Spleen (tissue), 11 donors: ENCODE results near the gene SFXN2. TPM values are rescaled to one million over a fixed set of nuclear protein-coding genes. Genes with fewer than 3 reads are reported as not detected.

Source experiments
- DNase-seq: peaks from one replicate; pipeline ENCODE4 v3.0.0-alpha.2; 2020
- H3K27ac ChIP-seq, 8 donors: fragments of 200-600 bp; sonication (generic) in 7 of 8; 1 replicate in 4 of 8; 2 replicates in 4 of 8; pipeline versions ENCODE4 v1.5.0 to v1.8.0; 2016 to 2021; ENCODE audit warnings: inconsistent platforms in 4 of 8, mild to moderate bottlenecking in 4 of 8, moderate library complexity in 1 of 8
- H3K27me3 ChIP-seq, 7 donors: fragments of 200-600 bp; sonication (generic) in 6 of 7; replicated peaks in 1 of 7; 1 replicate in 4 of 7; 2 replicates in 3 of 7; pipeline versions ENCODE4 v1.5.0 to v1.8.0; 2016 to 2021; ENCODE audit warnings: inconsistent platforms in 3 of 7, mild to moderate bottlenecking in 1 of 7
- H3K36me3 ChIP-seq, 6 donors: fragments of 200-600 bp; sonication (generic) in 5 of 6; 1 replicate in 4 of 6; 2 replicates in 2 of 6; pipeline versions ENCODE4 v1.5.0 to v1.8.0; 2016 to 2021; ENCODE audit warnings: inconsistent platforms in 2 of 6
- H3K4me1 ChIP-seq, 6 donors: fragments of 200-600 bp; sonication (generic) in 5 of 6; 1 replicate in 3 of 6; 2 replicates in 3 of 6; pipeline versions ENCODE4 v1.5.0 to v1.8.0; 2016 to 2021; ENCODE audit warnings: inconsistent platforms in 3 of 6
- H3K4me3 ChIP-seq, 8 donors: fragments of 200-600 bp; sonication (generic) in 7 of 8; 1 replicate in 4 of 8; 2 replicates in 4 of 8; pipeline versions ENCODE4 v1.5.0 to v1.8.0; 2016 to 2021; ENCODE audit warnings: inconsistent platforms in 4 of 8, mild to moderate bottlenecking in 4 of 8, moderate library complexity in 2 of 8
- H3K9me3 ChIP-seq, 8 donors: fragments of 200-600 bp; sonication (generic) in 7 of 8; 1 replicate in 4 of 8; 2 replicates in 4 of 8; pipeline versions ENCODE4 v1.5.0 to v1.8.0; 2016 to 2021; ENCODE audit warnings: inconsistent platforms in 4 of 8
- CTCF ChIP-seq, 11 experiments: fragments of 200-600 bp in 7 of 11; fragments of 450-650 bp in 4 of 11; sonication (generic) in 4 of 11; IDR thresholded peaks in 8 of 11; conservative IDR thresholded peaks in 3 of 11; 1 replicate in 7 of 11; 2 replicates in 4 of 11; pipeline versions ENCODE4 v1.4.0 to v1.8.0; 2016 to 2021; ENCODE audit warnings: antibody characterized with exemption in 11 of 11, inconsistent platforms in 4 of 11, mild to moderate bottlenecking in 1 of 11
- POLR2A ChIP-seq, 3 donors: fragments of 450-650 bp; IDR thresholded peaks; one replicate each; pipeline ENCODE4 v1.5.1; 2017; ENCODE audit warnings: antibody characterized with exemption in 3 of 3, mild to moderate bottlenecking in 1 of 3
- POLR2AphosphoS5 ChIP-seq, 3 donors: sonication (generic); formaldehyde crosslinking; IDR thresholded peaks; one replicate each; pipeline ENCODE4 v1.5.1; 2017; ENCODE audit warnings: antibody characterized with exemption in 3 of 3
- WGBS, 5 donors: extraction: QIAGEN DNeasy Blood & Tissue Kit in 3 of 5; methylation state at CpG; one replicate each; pipeline versions ENCODE4 v1.1.5 to v1.1.7; 2013 to 2018; 5-methylcytosine and 5-hydroxymethylcytosine counted together
- intact Hi-C: fragments of 100-400 bp; cut with DNase I; formaldehyde crosslinking; loops from one replicate; pipeline ENCODE4 v1.15.0; 2023; ENCODE audit warnings: low total_unique reads
- polyA plus RNA-seq, 3 donors: library from polyadenylated mRNA; stranded (reverse); fragments of 200-250 nt; gene quantifications; one replicate each; pipeline ENCODE4 v1.2.1, GENCODE V29; 2013
- total RNA-seq, 7 donors: library from RNA; depleted of rRNA in 3 of 7; stranded (reverse); fragments of >200 nt in 3 of 7; fragmentation: NEBNext Ultra II Directional in 4 of 7; extraction: Animal tissue kit (Norgen Biotek cat#: 25700) in 4 of 7; gene quantifications; one replicate each; pipeline versions ENCODE4 v1.1.0 to v1.2.1, GENCODE V29; 2016 to 2021
- donor health status: healthy with polysubstance abuse.
- donor health status: DM: no; HTN: no; CAD: no; lungs with moderate emphysema.
- donor health status: DM: no; HTN: no; CAD: no.
- donor health status: Bipolar disorder and iron deficiency.
- donor health status: healthy.
- donor health status: DM: no; HTN: no; CAD: no.
- donor health status: DM: yes; HTN: yes; CAD: no.

Gene SFXN2
- total and polyA plus RNA-seq, 10 donors: 3.0 to 12.8 (median 9.8) TPM

- WGBS, 5 donors: 54 to 74% (median 62%) methylated on average over 2 of the region's 2 CpGs
- Histone ChIP-seq H3K4me3 (no peak overlapping the region), H3K36me3 (peaks cover 0 to 4% (median 0%) of the 10 kb centered on the region in 6 donors), H3K4me1 (peaks cover 0 to 40% (median 5%) of the 10 kb centered on the region in 6 donors), H3K27me3 (no peaks in the 10 kb centered on the region), H3K27ac (no peak overlapping the region), H3K9me3 (no peaks in the 10 kb centered on the region)
- TF ChIP-seq POLR2A (IDR thresholded peaks at IDR 0.05) (no peak), CTCF (IDR thresholded peaks at IDR 0.05 in 8 of 11, conservative IDR thresholded peaks at IDR 0.05 in 3 of 11) (no peak), POLR2AphosphoS5 (IDR thresholded peaks at IDR 0.05) (no peak)
- no peak for DNase-seq
- intact Hi-C loops: no loop called here
Measured at GRCh38 chr10:102705531-102705930, 8.9 kb upstream of the SFXN2 start.

GRCh38 chr10:102710609-102711008, 3.8 kb upstream of the SFXN2 start:
- WGBS, 5 donors: 59 to 73% (median 67%) methylated on average over 4 of the region's 4 CpGs
- no peaks in the 10 kb centered on the region for H3K27me3 ChIP-seq
- no peak for TF ChIP-seq POLR2A (IDR thresholded peaks at IDR 0.05)
- TF ChIP-seq CTCF (IDR thresholded peaks at IDR 0.05 in 8 of 11, conservative IDR thresholded peaks at IDR 0.05 in 3 of 11): no peak
- TF ChIP-seq POLR2AphosphoS5 (IDR thresholded peaks at IDR 0.05): no peak
- no peaks in the 10 kb centered on the region for H3K9me3 ChIP-seq
- no peak for DNase-seq
- H3K4me3 ChIP-seq: no peak overlapping the region
- peaks cover 5 to 76% (median 31%) of the 10 kb centered on the region in 6 donors for H3K4me1 ChIP-seq
- H3K36me3 ChIP-seq: no peaks in the 10 kb centered on the region
- peak overlapping the region in 2 of 8 donors; percentile 0 to 7 for H3K27ac ChIP-seq
- intact Hi-C loops: no loop called here

GRCh38 chr10:102712089-102712488, 2.3 kb upstream of the SFXN2 start:
- TF ChIP-seq CTCF (IDR thresholded peaks at IDR 0.05 in 8 of 11, conservative IDR thresholded peaks at IDR 0.05 in 3 of 11) (no peak), POLR2AphosphoS5 (IDR thresholded peaks at IDR 0.05) (no peak), POLR2A (IDR thresholded peaks at IDR 0.05) (no peak)
- Histone ChIP-seq H3K4me1 (peaks cover 5 to 78% (median 34%) of the 10 kb centered on the region in 6 donors), H3K27ac (peak overlapping the region in 2 of 8 donors; percentile 2 to 6), H3K9me3 (no peaks in the 10 kb centered on the region), H3K36me3 (no peaks in the 10 kb centered on the region), H3K27me3 (no peaks in the 10 kb centered on the region), H3K4me3 (no peak overlapping the region)
- no peak for DNase-seq
- 56 to 79% (median 69%) methylated on average over 4 of the region's 4 CpGs for WGBS, 5 donors
- intact Hi-C loops: no loop called here

- Histone ChIP-seq H3K4me3 (peak overlapping the region; percentile 94 to 100 (median 99)), H3K27me3 (no peaks in the 10 kb centered on the region), H3K27ac (peak overlapping the region; percentile 66 to 93 (median 88)), H3K9me3 (no peaks in the 10 kb centered on the region), H3K4me1 (peaks cover 5 to 78% (median 33%) of the 10 kb centered on the region in 6 donors), H3K36me3 (no peaks in the 10 kb centered on the region)
- intact Hi-C loops: no loop called here
- TF ChIP-seq CTCF (IDR thresholded peaks at IDR 0.05 in 8 of 11, conservative IDR thresholded peaks at IDR 0.05 in 3 of 11) (no peak), POLR2AphosphoS5 (IDR thresholded peaks at IDR 0.05) (no peak), POLR2A (IDR thresholded peaks at IDR 0.05) (no peak)
- 9 to 10% (median 10%) methylated on average over 8 of the region's 8 CpGs for WGBS, 5 donors
- no peak for DNase-seq
Measured at GRCh38 chr10:102712843-102713538, 1.4 kb upstream of the SFXN2 start.
